Activated naive CD8-positive, alpha-beta T cell treated with anti-CD3 and anti-CD28 coated beads, Interleukin-2, amount 50 U/mL, for 24 hours (primary cell): ENCODE measurements around the gene GPR132.
"Not testable (repeated sequence)": the region's sequence is repeated elsewhere in the genome, so short reads cannot be mapped to it uniquely, and the experiment has no call there.

Source experiments
- ATAC-seq: fragments of 150-1000 bp; cut with Tn5 transposase; one replicate; pipeline ENCODE4 v1.10.0; 2021
- DNase-seq: peaks from one replicate; pipeline ENCODE4 v3.0.0; 2021
- H3K27ac Mint-ChIP-seq: one replicate; pipeline ENCODE4 v1.8.0; 2021; ENCODE audit warnings: mild to moderate bottlenecking, mixed read lengths
- H3K27me3 Mint-ChIP-seq: one replicate; pipeline ENCODE4 v1.8.0; 2021; ENCODE audit warnings: mixed read lengths
- H3K36me3 Mint-ChIP-seq: one replicate; pipeline ENCODE4 v1.8.0; 2021; ENCODE audit warnings: low read depth, mixed read lengths
- H3K4me1 Mint-ChIP-seq: one replicate; pipeline ENCODE4 v1.8.0; 2021; ENCODE audit warnings: mixed read lengths
- H3K4me3 Mint-ChIP-seq: one replicate; pipeline ENCODE4 v1.8.0; 2021; ENCODE audit warnings: mild to moderate bottlenecking, moderate library complexity, mixed read lengths
- H3K9me3 Mint-ChIP-seq: one replicate; pipeline ENCODE4 v1.8.0; 2021; ENCODE audit warnings: mixed read lengths

The GPR132 gene

DNA sequence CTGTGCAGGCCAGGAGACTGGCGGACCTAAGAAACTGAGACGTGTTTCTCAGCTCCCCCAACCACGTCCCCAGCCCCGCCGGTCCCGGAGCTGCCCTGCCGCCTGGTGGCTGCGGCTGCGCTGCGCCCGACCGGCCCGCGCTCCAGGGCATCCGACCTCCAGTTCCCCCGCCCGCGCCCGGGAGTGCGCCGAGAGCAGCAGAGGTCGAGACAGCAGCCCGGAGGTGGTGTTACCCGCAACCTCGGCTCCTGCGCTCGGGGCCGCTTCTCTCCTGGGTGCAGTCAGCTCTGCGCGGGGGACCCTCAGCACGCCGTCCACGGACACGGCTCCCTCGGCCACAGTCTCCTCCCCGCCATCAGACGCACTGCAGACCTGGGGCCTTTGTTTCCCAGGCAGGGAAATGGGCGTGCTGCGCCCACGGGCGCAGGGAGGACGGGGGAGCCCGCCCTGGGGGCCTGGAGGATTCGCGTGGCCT, 21.6 kb upstream of the GPR132 start:
- peak overlapping the region; percentile 70 for H3K4me3 Mint-ChIP-seq
- H3K27ac Mint-ChIP-seq = no peak overlapping the region

DNA sequence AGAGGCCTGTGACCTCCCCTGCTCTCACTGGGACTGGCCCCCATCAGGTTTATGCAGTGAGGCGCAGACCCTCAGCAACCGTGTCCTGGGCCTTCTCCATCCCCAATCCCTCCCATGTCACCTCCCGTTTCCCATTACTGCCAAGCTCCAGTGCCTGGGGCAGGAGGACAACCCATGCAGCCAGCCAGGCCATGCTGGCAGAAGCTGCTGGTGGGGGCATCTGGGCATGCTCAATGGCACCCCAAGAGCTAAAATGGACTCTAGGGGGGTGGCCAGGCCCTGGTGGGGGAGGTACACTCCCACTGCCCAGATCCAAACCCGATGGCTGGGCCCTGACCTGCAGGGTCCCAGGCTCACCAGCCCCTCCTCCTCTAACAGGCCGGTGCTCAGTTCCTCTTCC, 20.5 kb upstream of the GPR132 start:
- Mint-ChIP-seq H3K27me3 (peaks cover 3% of the 10 kb centered on the region), H3K36me3 (no peaks in the 10 kb centered on the region), H3K4me1 (peaks cover 24% of the 10 kb centered on the region), H3K4me3 (no peak overlapping the region), H3K27ac (no peak overlapping the region), H3K9me3 (no peaks in the 10 kb centered on the region)
- no peak for DNase-seq
- no peak for ATAC-seq

More for the DNA sequence above, 21.6 kb upstream of the GPR132 start:
- H3K4me1 Mint-ChIP-seq = peaks cover 21% of the 10 kb centered on the region
- ATAC-seq (peak; percentile 87), DNase-seq (peak; percentile 89)
- H3K36me3 Mint-ChIP-seq = no peaks in the 10 kb centered on the region
- no peaks in the 10 kb centered on the region for H3K9me3 Mint-ChIP-seq
- H3K27me3 Mint-ChIP-seq = peaks cover 3% of the 10 kb centered on the region

DNA sequence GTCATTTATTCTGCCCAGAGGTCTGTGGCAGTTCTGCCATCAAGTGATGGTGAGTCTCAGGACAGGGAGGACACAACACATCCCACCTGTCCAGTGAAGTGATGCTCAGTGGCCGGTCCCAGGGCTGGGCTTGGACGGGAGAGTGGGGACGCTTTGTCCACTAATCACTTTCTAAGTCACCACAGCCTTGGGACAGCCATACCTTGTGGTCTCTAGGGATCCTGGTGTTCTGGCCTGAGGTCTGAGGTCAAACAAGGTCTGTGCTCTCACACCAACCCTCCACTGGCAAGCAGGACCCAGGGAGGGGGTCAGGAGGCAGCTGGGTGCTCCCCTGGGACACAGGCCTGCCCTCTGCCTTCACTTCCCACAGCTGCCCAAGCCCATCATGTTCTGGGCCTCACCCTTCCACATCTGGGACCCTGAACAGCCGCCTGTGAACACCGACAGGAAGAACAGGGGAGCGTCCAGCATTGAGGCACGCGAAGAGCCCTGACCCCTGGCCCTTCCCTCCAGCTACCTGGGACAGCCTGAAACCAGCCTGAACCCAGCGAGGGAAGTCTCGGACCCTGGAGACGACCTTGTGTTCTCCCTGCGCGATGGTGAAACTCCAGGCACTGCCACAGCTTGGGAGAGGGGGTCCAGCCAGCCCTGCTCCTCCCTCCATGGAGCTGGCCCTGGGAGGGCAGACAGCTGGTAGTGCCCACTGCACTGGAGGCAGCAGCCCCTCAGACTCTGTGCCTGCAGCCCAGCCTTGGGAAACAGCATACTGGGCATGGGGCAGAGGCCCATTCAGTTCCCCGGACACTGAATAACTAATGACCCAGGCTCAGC, 19.7 kb upstream of the GPR132 start:
- peaks cover 3% of the 10 kb centered on the region for H3K27me3 Mint-ChIP-seq
- no peaks in the 10 kb centered on the region for H3K9me3 Mint-ChIP-seq
- H3K36me3 Mint-ChIP-seq = no peaks in the 10 kb centered on the region
- H3K4me1 Mint-ChIP-seq = peaks cover 22% of the 10 kb centered on the region
- no peak overlapping the region for H3K27ac Mint-ChIP-seq
- DNase-seq (no peak), ATAC-seq (no peak)
- H3K4me3 Mint-ChIP-seq = no peak overlapping the region

DNA sequence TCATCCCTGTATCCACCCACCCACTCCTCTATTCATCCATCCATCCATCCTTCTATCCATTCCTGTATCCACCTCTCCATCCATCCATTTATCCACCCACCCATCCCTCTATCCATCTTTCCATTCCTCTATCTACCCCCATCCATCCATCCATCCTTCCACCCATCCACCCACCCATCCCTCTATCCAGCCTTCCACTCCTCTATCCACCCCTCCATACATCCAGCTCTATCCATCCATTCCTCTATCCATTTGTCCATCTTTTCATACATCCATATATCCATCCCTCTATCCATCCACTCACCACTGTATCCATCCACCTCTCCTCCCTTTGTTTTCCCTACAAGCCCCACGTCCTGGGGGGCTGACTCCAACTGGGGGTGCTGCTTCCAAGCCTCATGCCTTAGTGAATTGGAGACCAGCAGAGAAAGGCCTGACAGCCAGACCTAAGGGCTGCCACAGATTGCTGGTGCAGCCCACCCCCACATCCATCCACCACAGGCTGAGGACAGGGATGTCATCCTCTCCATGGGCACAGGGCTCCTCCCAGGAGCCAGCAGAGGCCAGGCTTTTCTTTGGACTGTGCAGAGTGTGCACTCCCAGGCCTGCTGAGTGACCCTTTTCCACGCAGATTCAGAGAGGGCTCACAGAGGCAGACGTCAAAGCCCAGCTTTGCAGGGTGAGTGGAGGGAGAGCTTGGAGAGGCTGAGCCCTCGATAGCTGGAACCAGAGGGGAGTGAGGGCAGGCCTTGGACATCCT, 18.9 kb upstream of the GPR132 start:
- Mint-ChIP-seq H3K27me3 (peaks cover 3% of the 10 kb centered on the region), H3K27ac (no peak overlapping the region), H3K4me3 (no peak overlapping the region), H3K4me1 (peaks cover 22% of the 10 kb centered on the region), H3K36me3 (no peaks in the 10 kb centered on the region), H3K9me3 (no peaks in the 10 kb centered on the region)
- no peak for ATAC-seq
- DNase-seq = no peak

DNA sequence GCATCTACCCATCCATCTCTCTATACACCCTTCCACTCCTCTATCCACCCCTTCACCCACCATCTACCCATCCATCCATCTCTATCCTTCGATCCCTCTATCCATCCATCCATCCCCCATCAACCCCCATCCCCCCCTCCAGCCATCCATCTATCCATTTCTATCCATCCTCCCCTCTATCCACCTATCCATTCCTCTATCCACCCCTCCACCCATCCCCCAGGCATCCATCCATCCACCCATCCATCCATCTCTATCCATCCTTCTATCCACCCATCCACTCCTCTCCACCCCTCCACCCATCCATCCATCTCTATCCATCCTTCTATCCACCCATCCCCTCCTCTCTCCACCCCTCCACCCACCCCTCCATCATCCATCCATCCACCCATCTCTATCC, 17.5 kb upstream of the GPR132 start:
- peaks cover 17% of the 10 kb centered on the region for H3K4me1 Mint-ChIP-seq
- no peak for ATAC-seq
- H3K36me3 Mint-ChIP-seq = no peaks in the 10 kb centered on the region
- no peak overlapping the region for H3K4me3 Mint-ChIP-seq
- H3K27ac Mint-ChIP-seq = no peak overlapping the region
- no peak for DNase-seq
- H3K9me3 Mint-ChIP-seq = no peaks in the 10 kb centered on the region
- no peaks in the 10 kb centered on the region for H3K27me3 Mint-ChIP-seq

DNA sequence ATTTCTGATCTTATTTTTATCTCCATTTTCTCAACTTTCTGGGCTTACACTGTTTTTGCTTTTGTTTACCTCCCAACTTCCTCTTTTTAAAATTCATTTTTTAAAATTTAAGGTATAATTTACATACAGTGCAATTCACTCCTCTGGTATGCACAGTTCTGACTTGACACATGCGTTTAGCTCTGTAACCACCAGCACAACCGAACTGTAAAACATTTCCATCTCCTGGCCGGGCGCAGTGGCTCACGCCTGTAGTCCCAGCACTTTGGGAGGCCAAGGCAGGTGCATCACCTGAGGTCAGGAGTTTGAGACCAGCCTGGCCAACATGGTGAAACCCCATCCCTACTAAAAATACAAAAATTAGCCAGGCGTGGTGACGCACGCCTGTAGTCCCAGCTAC, 16.2 kb upstream of the GPR132 start:
- ATAC-seq, H3K27me3 Mint-ChIP-seq, H3K27ac Mint-ChIP-seq: not testable (repeated sequence)

DNA sequence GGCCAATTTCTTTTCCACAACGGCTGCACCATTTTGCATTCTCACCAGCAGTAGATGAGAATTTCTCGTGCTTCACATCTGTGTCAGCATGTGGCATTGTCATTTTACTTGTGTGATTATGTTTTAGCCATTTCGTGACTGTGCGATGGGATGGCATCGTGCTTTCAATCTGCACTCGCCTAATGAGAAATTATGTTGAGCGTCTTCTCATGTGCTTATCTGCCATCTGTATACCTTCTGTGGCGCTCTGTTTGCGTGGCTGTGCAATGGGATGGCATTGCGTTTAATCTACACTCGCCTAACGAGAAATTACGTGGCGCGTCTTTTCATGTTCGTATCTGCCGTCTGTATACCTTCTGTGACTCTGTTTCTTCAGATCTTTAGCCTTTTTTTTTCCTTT, 14.9 kb upstream of the GPR132 start:
- H3K27ac Mint-ChIP-seq = no peak overlapping the region
- peaks cover 21% of the 10 kb centered on the region for H3K4me1 Mint-ChIP-seq
- no peak for DNase-seq
- H3K4me3 Mint-ChIP-seq = no peak overlapping the region
- no peaks in the 10 kb centered on the region for H3K36me3 Mint-ChIP-seq
- no peaks in the 10 kb centered on the region for H3K27me3 Mint-ChIP-seq
- no peaks in the 10 kb centered on the region for H3K9me3 Mint-ChIP-seq
- no peak for ATAC-seq

More for the DNA sequence above, 16.2 kb upstream of the GPR132 start:
- DNase-seq, H3K36me3 Mint-ChIP-seq, H3K4me3 Mint-ChIP-seq, H3K9me3 Mint-ChIP-seq: not testable (repeated sequence)
- peaks cover 23% of the 10 kb centered on the region for H3K4me1 Mint-ChIP-seq

DNA sequence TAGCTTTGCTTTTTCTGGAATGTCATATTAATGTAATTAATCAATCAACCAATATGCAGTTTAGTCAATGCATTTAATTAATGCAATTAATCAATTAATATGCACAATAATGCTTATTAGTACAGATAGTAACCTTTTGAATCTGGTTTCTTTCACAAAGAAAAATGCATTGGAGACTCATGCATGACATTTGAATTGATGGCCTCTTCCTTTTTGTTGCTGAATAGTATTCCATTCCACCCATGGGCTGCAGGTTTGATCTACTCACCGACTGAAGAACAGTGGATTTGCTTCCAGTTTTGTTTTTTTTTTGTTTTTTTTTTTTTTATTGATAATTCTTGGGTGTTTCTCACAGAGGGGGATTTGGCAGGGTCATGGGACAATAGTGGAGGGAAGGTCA, 13.1 kb upstream of the GPR132 start:
- ATAC-seq = no peak
- DNase-seq = no peak
- Mint-ChIP-seq H3K4me3 (no peak overlapping the region), H3K27ac (no peak overlapping the region), H3K27me3 (no peaks in the 10 kb centered on the region), H3K9me3 (no peaks in the 10 kb centered on the region), H3K4me1 (peaks cover 25% of the 10 kb centered on the region), H3K36me3 (no peaks in the 10 kb centered on the region)

DNA sequence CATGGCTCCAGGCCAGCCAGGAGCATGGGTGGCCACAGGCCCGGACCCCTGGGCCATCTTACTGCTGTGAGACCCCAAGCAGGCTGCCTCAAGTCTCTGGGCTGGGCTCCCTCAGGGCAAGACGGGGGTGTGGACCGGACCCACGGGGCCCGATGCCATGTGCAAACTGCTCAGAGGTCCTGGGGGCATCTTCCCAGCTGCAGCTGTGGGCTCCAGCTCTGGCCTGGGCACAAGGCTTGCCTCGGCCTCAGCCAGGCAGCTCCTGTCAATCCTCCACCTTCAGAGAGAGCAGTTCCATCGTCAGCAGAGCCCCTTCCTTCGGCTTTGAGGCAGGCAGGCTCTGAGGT, 12.4 kb upstream of the GPR132 start:
- H3K4me3 Mint-ChIP-seq = no peak overlapping the region

DNA sequence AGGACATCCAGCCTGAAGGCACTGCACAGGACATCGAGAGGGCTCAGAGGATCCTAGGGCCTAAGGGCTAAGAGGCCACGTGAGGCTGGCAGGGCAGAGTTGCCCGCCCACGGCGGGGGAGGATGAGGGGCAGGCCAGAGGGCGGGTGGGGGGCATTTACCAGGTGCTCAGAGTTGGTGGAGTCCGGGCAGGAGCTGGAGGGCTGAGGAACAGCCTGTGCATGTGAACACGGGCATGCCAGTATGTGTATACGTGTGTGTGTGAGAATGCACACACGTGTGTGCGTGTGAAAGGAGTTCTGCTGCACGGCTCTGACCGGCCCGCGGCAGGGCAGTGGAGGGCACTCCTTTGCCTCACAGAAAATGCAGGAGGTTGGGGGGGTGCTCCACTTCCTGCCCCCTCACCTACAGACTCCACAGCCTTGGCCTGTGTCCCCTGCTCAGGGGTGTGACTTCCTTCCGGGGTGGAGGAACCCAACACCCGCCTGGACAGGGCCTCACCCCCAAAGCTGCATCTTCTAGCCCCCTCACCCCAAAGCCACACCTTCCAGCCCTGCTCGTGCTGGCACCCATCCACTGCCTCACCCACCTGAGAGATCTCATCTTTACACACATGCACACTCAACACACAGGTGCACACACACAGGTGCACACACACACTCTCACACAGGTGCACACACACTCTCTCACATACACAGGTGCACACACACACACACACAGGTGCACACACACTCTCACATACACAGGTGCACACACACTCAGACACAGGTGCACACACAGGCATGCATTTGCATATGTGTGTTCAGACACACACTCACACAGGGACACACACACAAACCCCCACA, 11.8 kb upstream of the GPR132 start:
- H3K4me3 Mint-ChIP-seq = no peak overlapping the region
- DNase-seq = no peak
- H3K9me3 Mint-ChIP-seq = no peaks in the 10 kb centered on the region
- no peaks in the 10 kb centered on the region for H3K36me3 Mint-ChIP-seq
- H3K4me1 Mint-ChIP-seq = peaks cover 28% of the 10 kb centered on the region
- peak; percentile 29 for ATAC-seq
- H3K27ac Mint-ChIP-seq = peak overlapping the region; percentile 2
- no peaks in the 10 kb centered on the region for H3K27me3 Mint-ChIP-seq

More for the DNA sequence above, 12.4 kb upstream of the GPR132 start:
- H3K27ac Mint-ChIP-seq = peak overlapping the region; percentile 2
- H3K27me3 Mint-ChIP-seq = no peaks in the 10 kb centered on the region
- peaks cover 25% of the 10 kb centered on the region for H3K4me1 Mint-ChIP-seq
- H3K9me3 Mint-ChIP-seq = no peaks in the 10 kb centered on the region
- no peak for DNase-seq
- no peaks in the 10 kb centered on the region for H3K36me3 Mint-ChIP-seq
- ATAC-seq = no peak

DNA sequence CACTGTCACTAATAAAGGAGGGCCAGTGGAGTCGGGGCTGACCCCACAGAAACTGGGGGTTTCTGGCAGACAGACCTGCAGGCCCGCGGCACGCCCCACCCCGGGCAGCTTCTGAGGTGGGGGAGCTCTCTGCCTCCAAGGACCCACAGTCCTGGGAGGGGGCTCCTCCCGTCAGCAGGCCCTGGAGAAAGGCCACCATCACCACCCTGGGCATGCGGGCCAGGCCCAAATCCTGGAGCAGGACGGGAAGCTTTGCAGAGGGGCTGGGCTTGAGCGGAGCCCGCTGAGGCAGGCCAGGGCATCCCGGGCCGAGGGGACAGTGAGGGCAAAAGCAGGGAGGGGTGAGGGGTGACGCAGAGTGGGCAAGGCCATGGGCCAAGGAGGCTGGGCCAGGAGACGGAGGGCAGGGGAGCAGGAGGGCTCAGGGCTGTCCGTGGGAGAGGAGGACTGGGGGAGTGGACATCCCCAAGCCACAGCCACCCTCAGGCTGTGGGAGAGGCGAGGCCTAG, 11.1 kb upstream of the GPR132 start:
- DNase-seq (no peak), ATAC-seq (no peak)
- Mint-ChIP-seq H3K27ac (no peak overlapping the region), H3K9me3 (no peaks in the 10 kb centered on the region), H3K27me3 (no peaks in the 10 kb centered on the region), H3K36me3 (no peaks in the 10 kb centered on the region), H3K4me1 (peaks cover 33% of the 10 kb centered on the region), H3K4me3 (no peak overlapping the region)

DNA sequence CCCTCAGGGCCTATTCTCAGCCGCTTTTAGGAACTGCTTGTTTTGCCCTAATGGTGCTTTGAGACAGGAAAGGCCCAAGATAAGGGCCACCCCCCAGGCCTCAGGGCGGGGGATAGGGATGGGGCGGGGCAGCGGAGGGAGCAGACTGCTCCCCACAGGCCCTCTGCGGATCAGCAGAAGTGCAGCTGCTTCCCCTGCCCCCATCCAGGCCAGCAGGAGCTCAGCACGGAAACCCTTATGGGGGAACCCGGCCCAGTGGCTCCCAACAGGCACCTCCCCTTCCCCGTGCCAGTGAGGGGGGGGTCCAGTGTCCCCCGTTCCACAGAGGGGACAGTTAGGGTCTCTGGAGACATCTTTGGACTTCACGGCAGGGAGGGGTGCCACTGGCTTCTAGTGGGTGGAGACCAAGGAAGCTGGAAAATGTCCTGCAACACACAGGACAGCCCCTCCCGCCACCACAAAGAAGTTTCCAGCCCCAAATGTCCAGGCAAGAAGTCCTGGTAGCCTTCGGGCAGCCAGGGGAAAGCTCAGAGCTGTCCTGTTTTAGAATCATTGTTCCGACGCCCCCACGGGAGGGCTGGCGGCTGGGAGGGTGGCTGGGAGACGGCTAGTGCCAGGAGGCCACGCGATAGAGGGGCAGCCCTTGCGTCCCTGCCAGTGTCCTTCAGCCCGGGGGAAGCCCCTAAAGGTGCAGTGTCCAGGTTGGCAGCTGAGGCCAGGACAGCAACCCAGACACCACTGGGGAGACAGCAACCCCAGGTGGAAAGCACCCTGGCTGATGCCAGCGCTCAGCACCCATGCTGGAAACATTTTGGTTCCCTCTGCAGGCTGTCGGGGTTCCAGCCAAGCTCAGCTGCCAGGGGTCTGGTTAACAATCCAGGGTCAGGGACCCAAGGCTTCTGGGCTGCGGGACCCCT, 10.4 kb upstream of the GPR132 start:
- Mint-ChIP-seq H3K27ac (no peak overlapping the region), H3K36me3 (no peaks in the 10 kb centered on the region), H3K4me3 (no peak overlapping the region), H3K9me3 (no peaks in the 10 kb centered on the region), H3K27me3 (no peaks in the 10 kb centered on the region), H3K4me1 (peaks cover 37% of the 10 kb centered on the region)
- peak; percentile 11 for ATAC-seq
- peak; percentile 45 for DNase-seq

DNA sequence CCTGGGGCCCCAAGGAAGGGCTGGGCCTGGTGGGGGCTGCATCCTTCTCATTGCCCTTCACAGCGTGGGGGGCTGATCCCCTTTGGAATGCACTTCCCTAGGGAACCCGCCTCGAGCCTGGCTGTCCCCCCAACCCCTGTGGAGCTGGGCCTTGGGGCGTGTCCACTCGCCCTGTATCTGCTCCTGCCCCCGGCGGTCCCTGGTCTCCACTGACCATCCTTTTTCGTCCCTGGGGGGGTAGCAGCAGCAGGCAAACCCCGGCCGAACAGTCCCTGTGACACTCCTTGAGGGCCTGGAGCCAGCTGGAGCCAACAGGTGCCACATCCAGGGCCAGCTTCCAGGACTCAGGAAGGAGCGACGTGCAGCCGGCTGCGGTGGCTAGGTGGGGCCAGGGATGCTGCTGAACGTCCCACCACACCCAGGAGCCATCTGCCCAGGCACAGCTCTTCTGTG, 9.4 kb upstream of the GPR132 start:
- H3K4me3 Mint-ChIP-seq = no peak overlapping the region

More for the DNA sequence above, 9.4 kb upstream of the GPR132 start:
- no peaks in the 10 kb centered on the region for H3K36me3 Mint-ChIP-seq
- DNase-seq (no peak), ATAC-seq (no peak)
- H3K27me3 Mint-ChIP-seq = no peaks in the 10 kb centered on the region
- H3K27ac Mint-ChIP-seq = no peak overlapping the region
- H3K4me1 Mint-ChIP-seq = peaks cover 47% of the 10 kb centered on the region
- H3K9me3 Mint-ChIP-seq = no peaks in the 10 kb centered on the region
